HCT116 (cell line): ENCODE data around the gene ORAI1. TPM values are rescaled to one million over a fixed set of nuclear protein-coding genes. Genes with fewer than 3 reads are reported as not detected.

Experiments
- ATAC-seq: fragments of 200-7000 bp; cut with Tn5 transposase; 2 replicates; pipeline ENCODE4 v1.9.1; 2020; ENCODE audit warnings: mild to moderate bottlenecking, moderate library complexity
- BruUV-seq: library from RNA; stranded (reverse); fragments of 400-500 nt; replicated peaks from 2 replicates; lab custom pipeline; 2021; lab: Mats Ljungman, UMichigan
- CTCF ChIA-PET: fragments of 300-600 bp; sonication (Branson Sonifier 250); formaldehyde crosslinking; loops from one replicate; lab custom pipeline; 2021; ENCODE audit warnings: antibody characterized with exemption; lab: Charles Lee
- POLR2A ChIA-PET: fragments of 300-600, 350-600 bp; sonication (Branson Sonifier 250); formaldehyde crosslinking; loops from one replicate; lab custom pipeline; 2021; ENCODE audit warnings: antibody characterized with exemption; lab: Charles Lee
- RAD21 ChIA-PET, 2 experiments: fragments of 300-600 bp; sonication (Branson Sonifier 250); formaldehyde crosslinking; loops; one replicate each; lab custom pipeline; 2023; ENCODE audit warnings: low total read pairs in 2 of 2; ENCODE audit not compliant: uncharacterized antibody in 2 of 2, unreplicated experiment in 2 of 2, low non-redundant PET in 1 of 2; lab: Charles Lee
- DNase-seq: peaks from one replicate; pipeline ENCODE4 v3.0.0-alpha.2; 2010; ENCODE audit warnings: low read depth, low spot score
- H2AFZ ChIP-seq: fragments of 200-600 bp; shearing (Covaris generic), sonication (generic); 2 replicates; pipeline ENCODE4 v1.6.1; 2017; ENCODE audit warnings: low read depth, mixed run types, mixed read lengths, antibody characterized with exemption, low read length; ENCODE audit not compliant: poor library complexity, severe bottlenecking
- H3K27ac ChIP-seq: 2 replicates; pipeline ENCODE4 v1.5.1; 2012; ENCODE audit warnings: low read depth, low read length
- H3K27me3 ChIP-seq: fragments of 200-600 bp; sonication (generic); 2 replicates; pipeline ENCODE4 v1.6.1; 2016; ENCODE audit warnings: mixed run types, low read length, mixed read lengths; ENCODE audit not compliant: insufficient read depth
- H3K36me3 ChIP-seq, 2 experiments: fragments of 200-500 bp in 1 of 2; fragments of 200-600 bp in 1 of 2; sonication (Bioruptor generic) in 1 of 2; sonication (generic) in 1 of 2; 2 replicates each; pipeline versions ENCODE4 v1.5.1 to v1.6.1; 2014 to 2016; ENCODE audit warnings: low read length in 2 of 2, inconsistent platforms in 1 of 2, mixed read lengths in 1 of 2, mixed run types in 1 of 2; ENCODE audit not compliant: insufficient read depth in 2 of 2, control insufficient read depth in 1 of 2
- H3K4me1 ChIP-seq, 2 experiments: fragments of 200-600 bp in 1 of 2; sonication (generic) in 1 of 2; 2 replicates each; pipeline versions ENCODE4 v1.5.1 to v1.6.1; 2012 to 2017; ENCODE audit warnings: low read length in 2 of 2, inconsistent platforms in 1 of 2, mild to moderate bottlenecking in 1 of 2, mixed read lengths in 1 of 2, mixed run types in 1 of 2, moderate library complexity in 1 of 2; ENCODE audit not compliant: insufficient read depth in 2 of 2, control insufficient read depth in 1 of 2
- H3K4me2 ChIP-seq: fragments of 200-600 bp; sonication (generic); 2 replicates; pipeline ENCODE4 v1.6.1; 2017; ENCODE audit warnings: mixed run types, low read length, mixed read lengths
- H3K4me3 ChIP-seq, 2 experiments: fragments of 200-600 bp in 1 of 2; sonication (generic) in 1 of 2; replicated peaks in 1 of 2; 2 replicates each; pipeline ENCODE4 v1.5.1; 2011 to 2016; ENCODE audit warnings: low read length in 2 of 2, control low read depth in 1 of 2, low read depth in 1 of 2, mild to moderate bottlenecking in 1 of 2, mixed read lengths in 1 of 2, mixed run types in 1 of 2
- H3K79me2 ChIP-seq: fragments of 200-600 bp; sonication (generic); 2 replicates; pipeline ENCODE4 v1.6.1; 2017; ENCODE audit warnings: mild to moderate bottlenecking, mixed run types, low read length, moderate library complexity, mixed read lengths; ENCODE audit not compliant: insufficient read depth
- H3K9ac ChIP-seq: fragments of 200-600 bp; sonication (generic); 2 replicates; pipeline ENCODE4 v1.6.1; 2016; ENCODE audit warnings: low read length, mixed read lengths
- H3K9me2 ChIP-seq: fragments of 200-600 bp; sonication (generic), shearing (Covaris generic); 2 replicates; pipeline ENCODE4 v1.6.1; 2017; ENCODE audit warnings: mixed run types, mild to moderate bottlenecking, moderate library complexity; ENCODE audit not compliant: insufficient read depth
- H3K9me3 ChIP-seq, 2 experiments: fragments of 200-500 bp in 1 of 2; fragments of 200-600 bp in 1 of 2; sonication (Bioruptor generic) in 1 of 2; sonication (generic) in 1 of 2; 2 replicates each; pipeline ENCODE4 v1.6.1; 2014 to 2017; ENCODE audit warnings: low read length in 2 of 2, mixed read lengths in 2 of 2, inconsistent platforms in 1 of 2, low read depth in 1 of 2, mild to moderate bottlenecking in 1 of 2, mixed run types in 1 of 2, moderate library complexity in 1 of 2; ENCODE audit not compliant: control insufficient read depth in 1 of 2, insufficient read depth in 1 of 2
- H4K20me1 ChIP-seq: fragments of 200-600 bp; sonication (generic), shearing (Covaris generic); 2 replicates; pipeline ENCODE4 v1.6.1; 2017; ENCODE audit warnings: mixed run types, mild to moderate bottlenecking, moderate library complexity; ENCODE audit not compliant: insufficient read depth
- CBX3 ChIP-seq: IDR thresholded peaks from 2 replicates; pipeline ENCODE4 v1.6.1; 2012; ENCODE audit warnings: low read depth
- EGR1 ChIP-seq: IDR thresholded peaks from 2 replicates; pipeline ENCODE4 v1.6.1; 2012; ENCODE audit warnings: low read depth
- EZH2 ChIP-seq: fragments of 200-600 bp; sonication (generic); IDR thresholded peaks from 2 replicates; pipeline ENCODE4 v1.6.1; 2017; ENCODE audit warnings: antibody characterized with exemption, mixed run types
- POLR2A ChIP-seq: IDR thresholded peaks from 2 replicates; pipeline ENCODE4 v1.7.0; 2011; ENCODE audit warnings: borderline replicate concordance; ENCODE audit not compliant: insufficient read depth, insufficient read length; ENCODE audit errors: extremely low read depth
- SP1 ChIP-seq: IDR thresholded peaks from 2 replicates; pipeline ENCODE4 v1.6.1; 2012; ENCODE audit warnings: low read depth
- TCF7L2 ChIP-seq: IDR thresholded peaks from 2 replicates; pipeline ENCODE4 v1.7.0; 2011; ENCODE audit warnings: borderline replicate concordance, inconsistent platforms; ENCODE audit not compliant: insufficient read depth, insufficient read length; ENCODE audit errors: extremely low read depth
- YY1 ChIP-seq: IDR thresholded peaks from 2 replicates; pipeline ENCODE4 v1.6.1; 2011; ENCODE audit warnings: low read length, low read depth, moderate library complexity, mild to moderate bottlenecking; ENCODE audit not compliant: insufficient replicate concordance; ENCODE audit errors: extremely low read depth
- ZFX ChIP-seq: fragments of 450-650 bp; IDR thresholded peaks from 2 replicates; pipeline ENCODE4 v1.6.1; 2017
- intact Hi-C: fragments of 100-400 bp; cut with micrococcal nuclease; formaldehyde crosslinking; loops from 2 replicates; pipeline ENCODE4 v1.10.0; 2022
- total RNA-seq: library from RNA; stranded (reverse); gene quantifications from one replicate; pipeline ENCODE4 v1.2.1, GENCODE V29; 2021; ENCODE audit not compliant: unreplicated experiment
- TF ChIP-seq, protein P1 (sequence below): IDR thresholded peaks from 2 replicates; pipeline ENCODE4 v1.6.1; 2012
- TF ChIP-seq, protein P2 (sequence below): IDR thresholded peaks from 2 replicates; pipeline ENCODE4 v1.6.1; 2012; ENCODE audit warnings: low read depth
- TF ChIP-seq, protein P3 (sequence below): IDR thresholded peaks from 2 replicates; pipeline ENCODE4 v1.6.1; 2012

ORAI1 gene
- total RNA-seq, 1 experiment from 2014 or later, result 20.2 TPM

DNA sequence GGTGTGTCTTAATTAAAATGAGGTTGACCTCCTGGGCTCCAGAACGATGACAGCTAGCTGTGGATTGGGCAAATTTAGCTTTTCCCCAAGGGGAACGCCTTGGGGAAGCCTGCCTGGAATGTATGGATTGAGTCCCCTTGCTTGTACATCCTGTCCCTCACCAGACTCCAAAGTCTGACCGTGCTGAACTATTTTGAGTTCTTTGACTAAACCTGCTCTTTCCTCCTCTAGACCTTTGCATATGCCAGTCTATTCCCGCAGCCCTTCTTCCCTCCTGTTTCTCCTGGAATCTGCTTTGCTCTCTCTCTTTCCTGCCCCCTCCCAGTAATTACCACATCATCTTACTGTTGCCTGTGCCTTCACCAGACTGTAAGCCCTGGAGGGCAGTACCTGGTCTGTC lies 34.0 kb upstream of the ORAI1 start:
- POLR2A ChIA-PET, result no interaction called here
- Histone ChIP-seq H3K27me3 (no peaks in the 10 kb centered on the region), H3K36me3 (no peaks in the 10 kb centered on the region), H3K27ac (no peak overlapping the region), H2AFZ (no peak overlapping the region), H3K79me2 (no peaks in the 10 kb centered on the region), H3K4me1 (peaks cover 4 to 8% of the 10 kb centered on the region in 2 experiments; a peak in 1 of 4 replicates), H3K9me2 (no peaks in the 10 kb centered on the region), H3K4me2 (no peak overlapping the region), H3K9ac (no peak overlapping the region), H3K4me3 (no peak overlapping the region), H4K20me1 (no peaks in the 10 kb centered on the region), H3K9me3 (no peaks in the 10 kb centered on the region)
- intact Hi-C loops, result no loop called here
- BruUV-seq, result no TSS peak
- DNase-seq (no peak), ATAC-seq (no peak)
- RAD21 ChIA-PET, result no interaction called here
- no peak for TF ChIP-seq EZH2
- TF ChIP-seq EGR1, result no peak
- TF ChIP-seq, protein P1, sequence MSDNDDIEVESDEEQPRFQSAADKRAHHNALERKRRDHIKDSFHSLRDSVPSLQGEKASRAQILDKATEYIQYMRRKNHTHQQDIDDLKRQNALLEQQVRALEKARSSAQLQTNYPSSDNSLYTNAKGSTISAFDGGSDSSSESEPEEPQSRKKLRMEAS, result no peak
- TF ChIP-seq, protein P2, sequence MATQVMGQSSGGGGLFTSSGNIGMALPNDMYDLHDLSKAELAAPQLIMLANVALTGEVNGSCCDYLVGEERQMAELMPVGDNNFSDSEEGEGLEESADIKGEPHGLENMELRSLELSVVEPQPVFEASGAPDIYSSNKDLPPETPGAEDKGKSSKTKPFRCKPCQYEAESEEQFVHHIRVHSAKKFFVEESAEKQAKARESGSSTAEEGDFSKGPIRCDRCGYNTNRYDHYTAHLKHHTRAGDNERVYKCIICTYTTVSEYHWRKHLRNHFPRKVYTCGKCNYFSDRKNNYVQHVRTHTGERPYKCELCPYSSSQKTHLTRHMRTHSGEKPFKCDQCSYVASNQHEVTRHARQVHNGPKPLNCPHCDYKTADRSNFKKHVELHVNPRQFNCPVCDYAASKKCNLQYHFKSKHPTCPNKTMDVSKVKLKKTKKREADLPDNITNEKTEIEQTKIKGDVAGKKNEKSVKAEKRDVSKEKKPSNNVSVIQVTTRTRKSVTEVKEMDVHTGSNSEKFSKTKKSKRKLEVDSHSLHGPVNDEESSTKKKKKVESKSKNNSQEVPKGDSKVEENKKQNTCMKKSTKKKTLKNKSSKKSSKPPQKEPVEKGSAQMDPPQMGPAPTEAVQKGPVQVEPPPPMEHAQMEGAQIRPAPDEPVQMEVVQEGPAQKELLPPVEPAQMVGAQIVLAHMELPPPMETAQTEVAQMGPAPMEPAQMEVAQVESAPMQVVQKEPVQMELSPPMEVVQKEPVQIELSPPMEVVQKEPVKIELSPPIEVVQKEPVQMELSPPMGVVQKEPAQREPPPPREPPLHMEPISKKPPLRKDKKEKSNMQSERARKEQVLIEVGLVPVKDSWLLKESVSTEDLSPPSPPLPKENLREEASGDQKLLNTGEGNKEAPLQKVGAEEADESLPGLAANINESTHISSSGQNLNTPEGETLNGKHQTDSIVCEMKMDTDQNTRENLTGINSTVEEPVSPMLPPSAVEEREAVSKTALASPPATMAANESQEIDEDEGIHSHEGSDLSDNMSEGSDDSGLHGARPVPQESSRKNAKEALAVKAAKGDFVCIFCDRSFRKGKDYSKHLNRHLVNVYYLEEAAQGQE, result no peak
- TF ChIP-seq ZFX, result no peak
- TF ChIP-seq CBX3, result no peak
- TF ChIP-seq SP1, result no peak
- TF ChIP-seq, protein P3, sequence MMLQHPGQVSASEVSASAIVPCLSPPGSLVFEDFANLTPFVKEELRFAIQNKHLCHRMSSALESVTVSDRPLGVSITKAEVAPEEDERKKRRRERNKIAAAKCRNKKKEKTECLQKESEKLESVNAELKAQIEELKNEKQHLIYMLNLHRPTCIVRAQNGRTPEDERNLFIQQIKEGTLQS, result no peak
- TF ChIP-seq TCF7L2, result no peak
- no peak for TF ChIP-seq YY1
- TF ChIP-seq POLR2A, result no peak
- CTCF ChIA-PET, result no interaction called here
